ENCODE measurements around the gene CRNN.

DNA sequence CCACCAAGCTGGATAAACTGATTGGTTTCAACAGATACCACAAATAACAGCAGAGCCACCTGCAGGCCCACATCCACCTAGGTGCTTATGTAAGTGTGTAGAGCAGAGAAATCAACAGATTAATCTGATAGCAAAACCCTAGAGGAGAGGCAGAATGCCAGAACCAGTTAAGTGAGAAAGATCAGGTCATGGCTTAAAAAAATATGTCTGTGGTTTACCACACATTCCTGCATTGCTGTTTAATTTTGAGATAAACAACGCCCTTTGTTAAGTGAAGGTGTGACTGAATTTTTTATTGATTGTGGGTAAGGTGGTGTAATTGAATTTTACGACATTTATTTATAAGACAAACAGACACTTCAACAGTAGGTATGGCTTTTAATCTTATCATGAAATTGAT is 21.2 kb downstream of the CRNN start:
- TF ChIP-seq CTCF (IDR thresholded peaks at IDR 0.05), result no peak
- no peak for TF ChIP-seq POLR2A (IDR thresholded peaks at IDR 0.05)

All from ovary (tissue), 3 donors.